ENCODE data around the gene TTPAL.
A peak's percentile ranks its signal among the peaks of the same experiment; 100 is the strongest.

The TTPAL gene

DNA sequence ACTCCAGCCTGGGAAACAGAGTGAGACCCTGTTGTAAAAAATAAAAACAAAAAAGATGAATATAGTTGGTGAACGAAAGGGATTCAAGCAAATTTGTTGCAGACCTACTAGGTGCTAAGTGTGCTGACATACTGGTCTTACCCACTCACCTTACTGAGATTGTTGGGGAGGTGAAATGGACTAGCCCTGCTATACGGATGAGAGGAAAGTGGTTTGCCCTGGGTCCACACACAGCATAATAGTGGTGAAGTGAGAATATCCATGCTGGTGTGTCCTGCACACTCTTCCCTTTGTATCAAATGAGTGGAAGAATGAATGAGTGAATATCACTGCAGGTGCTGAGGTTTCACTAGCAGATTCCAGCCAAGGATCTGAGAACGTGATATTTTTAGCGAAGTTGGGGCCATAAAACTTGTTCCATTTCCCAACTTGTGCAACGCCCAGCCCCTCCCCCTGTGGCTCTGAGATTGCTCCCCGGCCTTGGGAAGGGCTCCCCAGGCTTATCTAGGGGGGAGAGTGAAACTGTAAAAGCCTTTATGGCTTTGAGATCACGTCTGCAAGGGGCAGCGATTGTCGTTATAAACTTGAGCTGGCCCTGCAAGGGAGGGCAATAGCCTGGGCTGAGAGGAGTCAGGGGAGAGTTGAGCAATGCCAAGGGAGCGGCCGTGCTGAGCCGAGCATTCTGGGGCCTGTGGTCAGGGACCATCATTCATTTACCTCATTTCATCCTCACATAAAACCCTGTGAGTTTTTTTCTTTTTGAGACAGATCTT lies 33.2 kb upstream of the TTPAL start:
- DNase-seq = no peak

DNA sequence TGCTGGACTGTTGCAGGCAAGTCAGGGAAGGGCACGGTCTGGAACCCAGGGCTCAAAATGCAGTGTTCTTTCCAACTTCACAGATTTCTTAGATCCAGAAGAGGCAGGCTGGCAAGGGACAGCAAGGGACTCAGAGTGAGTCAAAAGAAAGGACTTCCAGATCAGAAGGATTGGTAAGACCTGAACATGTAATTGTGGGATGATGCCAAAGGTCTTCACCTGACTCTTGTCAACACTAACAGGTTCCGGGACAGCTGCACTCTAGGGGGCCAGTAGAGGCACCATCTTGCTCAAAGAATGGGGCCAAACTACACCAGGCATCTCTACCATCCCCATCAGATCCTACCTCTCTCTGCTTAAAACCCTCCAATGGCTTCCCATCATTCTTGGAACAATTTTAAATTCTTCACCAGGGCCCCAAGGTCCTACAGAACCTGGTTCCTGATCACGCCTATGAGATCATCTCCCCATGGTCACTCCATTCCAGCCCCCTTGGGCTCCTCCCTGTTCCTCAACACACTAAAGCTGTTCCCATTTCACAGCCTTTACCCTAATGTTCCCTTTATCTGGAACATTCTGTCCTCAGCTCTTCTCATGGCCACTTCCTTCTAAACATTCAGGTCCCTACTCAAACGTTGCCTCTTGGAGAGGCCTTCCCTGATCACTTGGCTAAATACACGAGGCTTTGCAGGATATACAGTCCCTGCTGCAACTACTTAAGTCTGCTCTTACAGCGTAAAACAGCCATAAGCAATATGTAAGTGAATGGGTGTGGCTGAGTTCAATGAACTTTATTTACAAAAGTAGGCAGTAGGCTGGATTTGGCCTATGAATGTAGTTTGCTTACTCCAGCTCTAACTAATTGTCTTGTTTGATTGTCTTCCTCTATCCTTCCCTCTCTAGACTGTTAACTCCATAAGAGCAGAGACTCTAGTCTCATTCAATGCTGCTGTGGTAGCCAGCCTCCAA lies 29.6 kb upstream of the TTPAL start:
- no peak for DNase-seq

DNA sequence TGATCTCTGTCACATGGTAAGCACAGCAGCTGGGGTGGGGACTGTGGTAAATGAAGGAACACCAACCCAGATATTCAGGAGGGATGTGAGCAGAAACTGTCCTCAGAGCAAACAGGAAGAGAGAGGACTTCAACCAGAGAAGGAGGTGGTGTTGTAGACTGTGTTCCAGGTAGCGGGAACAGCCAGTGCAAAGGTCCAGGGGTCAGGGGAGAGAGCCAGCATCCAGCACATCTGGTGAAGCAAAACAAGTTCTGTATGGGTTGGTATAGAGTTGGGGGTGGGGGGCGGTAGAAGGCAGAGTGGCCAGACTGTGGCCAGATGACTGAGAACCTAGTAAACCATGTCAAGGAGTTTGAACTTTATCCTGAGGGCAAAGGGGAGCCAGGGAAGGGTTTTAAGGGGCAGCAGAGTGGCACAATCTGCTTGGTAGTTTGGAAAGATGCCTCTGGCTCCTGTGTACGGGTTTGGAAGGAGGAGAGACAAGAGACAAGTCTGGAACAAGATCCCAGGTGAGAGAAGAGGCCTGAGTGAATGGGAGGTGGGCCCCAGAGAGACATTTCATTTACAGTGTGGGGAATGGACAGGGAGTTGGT lies 27.8 kb upstream of the TTPAL start:
- DNase-seq = no peak

DNA sequence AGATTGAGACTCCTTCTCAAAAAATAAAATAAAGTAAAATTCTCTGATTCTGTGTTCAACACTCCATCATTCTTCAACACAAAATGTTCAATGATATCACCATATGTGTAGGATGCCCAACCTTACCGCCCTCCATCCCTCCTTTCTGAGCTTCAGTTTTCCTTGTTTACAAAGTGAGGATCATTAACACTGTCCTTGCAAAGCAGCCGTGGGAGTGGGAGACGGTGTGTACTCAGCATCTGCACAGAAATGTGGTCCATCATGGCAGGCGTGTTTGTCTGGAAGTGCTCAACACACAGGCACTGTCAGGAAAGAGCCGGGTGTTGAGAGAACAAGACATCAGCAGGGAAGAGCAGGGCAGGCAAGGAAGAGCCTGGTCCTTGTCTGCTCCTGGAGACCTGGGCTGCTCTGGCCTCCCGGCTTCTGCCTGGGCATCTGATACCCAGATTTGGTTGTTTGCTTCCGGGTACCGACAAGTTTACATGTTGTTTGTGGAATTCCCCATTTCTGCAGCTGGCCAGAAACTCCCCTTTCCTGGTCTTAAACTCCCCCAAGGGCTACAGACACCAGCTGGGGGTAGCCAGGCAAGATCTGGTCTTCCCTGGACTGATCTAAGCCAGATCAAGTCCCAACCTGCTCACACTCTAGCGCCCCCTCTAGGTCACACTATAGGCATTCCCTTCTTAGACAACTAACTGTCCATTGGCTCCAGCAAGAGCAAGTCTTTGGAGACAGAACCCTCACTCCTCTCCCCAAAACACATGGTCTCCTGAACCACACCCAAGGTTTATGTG lies 26.7 kb upstream of the TTPAL start:
- DNase-seq = no peak

DNA sequence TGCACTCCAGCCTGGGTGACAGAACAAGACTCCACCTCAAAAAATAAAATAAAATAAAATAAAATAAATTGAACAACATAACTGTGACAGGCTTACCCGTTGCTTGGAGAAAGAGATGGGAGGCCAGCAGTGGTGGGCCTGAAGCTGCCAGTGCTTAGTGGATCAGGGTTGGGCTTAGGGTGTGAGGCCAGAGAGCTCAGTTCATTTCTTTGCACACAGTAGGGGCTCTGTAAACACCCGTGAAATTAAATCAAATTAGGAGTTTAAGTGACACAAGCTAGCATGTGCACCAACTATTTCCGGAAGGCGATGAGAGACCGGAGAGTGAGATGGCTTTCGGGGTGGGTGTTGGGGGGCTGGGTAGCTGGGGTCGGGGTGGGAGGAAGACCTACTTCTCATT lies 25.8 kb upstream of the TTPAL start:
- no peak for DNase-seq

DNA sequence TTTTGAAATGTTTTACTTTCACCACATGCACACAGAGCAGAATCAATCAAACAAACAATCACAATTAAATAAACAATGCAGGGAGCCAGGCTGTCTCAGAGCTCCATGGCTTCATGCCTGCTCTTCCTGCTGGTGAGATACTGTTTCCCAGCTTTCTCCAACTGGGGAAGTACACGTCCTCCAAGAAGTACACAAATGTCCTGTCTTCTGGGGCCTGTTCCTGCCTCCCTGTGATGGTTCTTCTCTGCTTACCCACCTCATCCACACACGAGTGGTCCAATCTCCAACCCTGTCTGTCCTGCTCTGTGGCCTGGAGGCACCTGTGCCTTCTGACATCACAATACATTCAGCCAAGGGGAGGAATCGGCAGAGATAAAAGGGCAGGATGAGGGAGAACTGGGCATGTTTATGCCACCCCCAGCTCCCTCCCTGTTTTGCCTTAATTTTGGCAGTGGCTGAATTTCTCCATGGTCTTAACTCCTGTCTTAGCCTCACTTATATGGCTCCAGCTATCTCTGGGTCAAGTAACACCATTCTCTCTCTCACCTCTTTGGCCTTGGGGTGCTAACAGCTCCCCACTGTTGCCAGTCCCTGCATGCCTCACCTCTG lies 25.3 kb upstream of the TTPAL start:
- no peak for DNase-seq

DNA sequence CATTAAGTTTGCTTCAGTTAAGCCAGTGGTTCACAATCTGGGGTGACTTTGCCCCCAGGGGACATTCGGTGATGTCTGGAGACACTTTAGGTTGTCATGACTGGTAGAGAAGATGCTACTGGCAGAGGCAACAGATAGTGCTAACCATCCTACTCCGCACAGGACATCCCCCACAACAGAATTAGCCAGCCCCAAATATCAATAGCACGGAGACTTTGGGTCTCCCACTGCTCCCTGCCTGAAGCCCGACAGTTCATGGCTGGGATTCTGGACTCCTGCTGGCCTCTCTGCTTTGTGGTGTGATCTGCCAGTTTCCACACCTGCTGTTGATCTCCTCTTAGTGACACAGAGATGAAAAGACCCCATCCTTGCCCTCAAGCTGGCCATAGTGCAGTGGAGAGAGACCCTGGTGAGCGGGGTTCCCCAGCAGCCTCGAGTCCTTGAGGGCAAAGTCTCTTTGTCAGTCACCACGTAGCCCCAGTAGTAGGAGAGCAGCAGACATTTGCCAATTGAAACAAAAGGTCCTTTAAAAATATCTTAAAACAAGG lies 24.7 kb upstream of the TTPAL start:
- no peak for DNase-seq

DNA sequence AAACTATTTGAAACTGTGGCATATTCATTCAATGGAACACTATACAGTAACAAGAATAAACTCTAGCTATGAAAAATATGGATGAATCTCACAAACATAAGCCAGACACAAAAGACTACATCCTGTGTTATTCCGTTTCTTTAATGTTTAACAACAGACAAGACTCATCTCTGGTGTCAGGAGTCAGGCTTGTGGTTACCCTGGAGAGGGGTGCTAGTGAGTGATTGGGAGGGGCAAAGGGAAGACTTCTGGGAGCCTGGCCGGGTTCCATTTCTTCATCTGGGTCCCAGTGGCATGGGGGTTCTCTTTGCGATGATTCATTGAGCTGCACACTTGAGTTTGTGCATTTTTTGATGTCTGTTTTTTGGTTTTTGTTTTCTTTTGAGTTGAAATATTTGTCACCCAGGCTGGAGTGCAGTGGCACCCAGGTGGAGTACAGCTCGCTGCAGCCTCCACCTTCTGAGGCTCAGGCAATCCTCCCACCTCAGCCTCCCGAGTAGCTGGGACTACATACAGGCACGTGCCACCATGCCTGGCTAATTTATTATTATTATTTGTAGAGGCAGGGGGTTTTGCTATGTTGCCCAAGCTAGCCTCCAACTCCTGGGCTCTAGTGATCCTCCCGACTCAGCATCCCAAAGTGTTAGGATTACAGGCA lies 21.2 kb upstream of the TTPAL start:
- no peak for DNase-seq

DNA sequence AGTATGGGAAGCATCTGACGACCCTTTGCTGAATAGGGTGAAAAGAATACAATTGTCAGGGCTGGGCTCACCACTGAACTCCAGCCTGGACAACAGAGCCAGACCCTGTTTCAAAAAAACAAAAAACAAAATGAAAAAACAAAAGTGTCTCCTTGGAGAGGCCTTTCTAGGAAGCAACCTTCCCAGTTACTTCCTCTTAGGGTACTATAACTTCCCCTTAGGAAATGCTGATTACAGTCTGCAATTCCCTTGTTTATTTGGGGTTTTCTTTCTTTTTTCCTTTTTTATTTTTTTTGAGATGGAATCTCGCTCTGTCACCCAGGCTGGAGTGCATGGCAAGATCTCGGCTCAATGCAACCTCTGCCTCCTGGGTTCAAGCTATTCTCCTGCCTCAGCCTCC lies 20.5 kb upstream of the TTPAL start:
- no peak for DNase-seq

DNA sequence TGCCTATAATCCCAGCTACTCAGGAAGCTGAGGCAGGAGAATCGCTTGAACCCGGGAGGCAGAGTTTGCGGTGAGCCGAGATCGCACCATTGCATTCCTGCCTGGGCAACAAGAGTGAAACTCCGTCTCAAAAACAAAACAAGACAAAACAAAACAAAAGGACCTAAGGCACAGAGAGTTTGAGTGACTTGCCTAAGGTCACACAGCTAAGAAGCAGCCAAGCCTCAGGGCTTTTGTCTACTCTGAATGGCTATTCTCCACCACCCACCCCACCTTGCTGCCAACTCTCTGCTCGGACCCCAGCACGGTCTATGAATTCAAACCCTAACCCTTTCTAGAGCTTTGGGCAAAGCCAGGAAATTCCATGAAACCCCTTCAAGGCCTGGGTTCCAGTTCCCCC lies 19.1 kb upstream of the TTPAL start:
- no peak for DNase-seq

DNA sequence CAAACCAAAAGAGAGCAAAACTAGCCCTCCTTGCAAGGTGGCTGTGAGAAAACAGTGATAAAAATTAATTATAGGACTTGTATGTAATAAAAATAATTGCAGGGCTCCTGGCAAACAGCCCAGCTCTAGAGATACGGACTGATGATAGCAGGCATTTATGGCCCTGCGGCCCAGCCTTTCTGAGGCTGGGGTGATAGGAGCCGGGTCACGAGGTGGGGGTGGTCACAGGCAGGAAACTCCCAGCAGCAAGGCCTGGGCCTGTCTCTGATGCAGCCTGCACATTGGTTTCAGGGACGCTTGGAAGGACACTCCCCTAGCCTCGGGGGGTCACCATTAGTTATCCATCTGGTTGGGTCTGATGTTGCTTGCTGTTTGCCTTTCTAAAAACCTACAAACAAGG lies 18.7 kb upstream of the TTPAL start:
- DNase-seq = no peak

DNA sequence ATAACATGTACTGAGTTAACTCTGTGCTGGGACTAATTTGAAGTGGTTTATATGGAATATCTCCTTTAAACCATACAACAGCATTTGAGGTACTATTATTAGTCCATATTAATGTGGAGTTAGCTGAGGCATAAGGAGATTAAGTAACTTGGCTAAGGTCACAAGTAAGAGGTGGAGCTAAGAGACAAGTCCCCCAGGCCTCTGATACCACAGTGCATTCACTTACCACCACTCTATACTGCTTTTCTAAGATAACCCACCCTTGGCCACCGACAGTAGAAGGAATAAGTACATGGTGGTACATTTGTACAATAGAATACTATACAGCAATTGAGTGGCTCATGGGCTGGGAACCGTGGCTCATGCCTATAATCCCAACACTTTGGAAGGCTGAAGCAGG lies 16.4 kb upstream of the TTPAL start:
- DNase-seq = no peak

DNA sequence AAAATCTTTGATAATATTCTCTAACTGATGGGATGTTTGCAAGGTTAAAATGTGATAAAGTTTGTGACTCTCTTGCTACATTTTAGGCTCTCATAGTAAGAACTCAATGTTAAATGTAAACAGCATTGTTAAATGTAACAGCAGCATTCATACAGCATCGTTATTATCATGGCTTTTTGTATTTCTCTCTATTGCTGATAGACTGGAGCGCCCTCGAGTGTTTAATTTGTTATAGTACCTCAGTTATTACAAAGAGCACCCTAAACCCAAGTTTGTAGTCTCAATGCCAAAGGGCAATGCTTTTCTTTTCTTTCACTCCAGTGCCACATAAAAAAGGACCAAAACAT lies 14.9 kb upstream of the TTPAL start:
- DNase-seq = peak; percentile 15

DNA sequence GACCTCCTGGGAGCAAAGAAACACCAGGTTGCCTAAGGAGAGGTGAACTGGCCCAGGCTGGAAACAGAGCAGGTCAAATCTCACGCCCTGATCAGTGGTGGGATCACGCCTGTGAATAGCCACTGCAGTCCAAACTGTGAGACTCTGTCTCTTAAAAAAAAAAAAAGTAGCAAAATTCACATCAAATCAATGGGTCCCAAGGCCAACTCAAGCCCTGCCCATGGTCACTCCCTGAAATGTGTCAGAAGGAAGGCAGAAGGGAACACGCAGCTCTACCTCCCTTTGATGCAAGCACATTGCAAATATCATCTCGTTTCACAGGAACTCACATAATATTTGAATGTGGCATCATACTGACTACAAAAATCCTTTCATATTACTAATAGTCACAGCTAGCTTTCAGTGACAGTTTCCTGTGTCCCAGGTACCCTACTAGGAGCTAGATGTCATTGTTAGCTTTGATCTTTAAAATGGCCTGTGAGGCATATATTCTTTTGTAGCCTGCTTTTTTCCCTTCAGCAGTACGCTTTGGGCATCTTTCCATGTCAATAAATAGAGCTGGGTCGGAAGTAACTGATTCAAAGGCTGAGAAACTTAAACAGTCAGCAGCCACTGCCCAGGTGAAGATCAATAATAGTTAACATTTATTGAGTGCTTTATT lies 14.4 kb upstream of the TTPAL start:
- DNase-seq = no peak

DNA sequence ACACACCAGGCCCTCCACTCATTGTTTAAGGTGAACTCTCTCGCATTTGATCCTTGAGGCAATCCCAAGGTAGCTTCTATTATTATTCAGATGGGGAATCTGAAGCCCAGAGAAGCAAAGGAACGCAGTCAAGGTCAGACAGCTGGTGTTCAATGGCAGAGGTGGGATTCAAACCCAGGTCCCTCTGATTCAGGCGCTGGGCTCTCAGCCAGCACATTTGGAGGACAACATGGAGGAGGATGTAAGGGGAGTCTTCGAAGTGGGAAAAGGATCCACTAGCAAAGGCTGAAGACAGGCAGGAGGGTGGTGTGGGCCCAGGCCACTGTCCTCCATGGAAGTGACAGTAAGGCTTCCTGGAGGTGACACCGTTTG lies 13.9 kb upstream of the TTPAL start:
- no peak for DNase-seq

DNA sequence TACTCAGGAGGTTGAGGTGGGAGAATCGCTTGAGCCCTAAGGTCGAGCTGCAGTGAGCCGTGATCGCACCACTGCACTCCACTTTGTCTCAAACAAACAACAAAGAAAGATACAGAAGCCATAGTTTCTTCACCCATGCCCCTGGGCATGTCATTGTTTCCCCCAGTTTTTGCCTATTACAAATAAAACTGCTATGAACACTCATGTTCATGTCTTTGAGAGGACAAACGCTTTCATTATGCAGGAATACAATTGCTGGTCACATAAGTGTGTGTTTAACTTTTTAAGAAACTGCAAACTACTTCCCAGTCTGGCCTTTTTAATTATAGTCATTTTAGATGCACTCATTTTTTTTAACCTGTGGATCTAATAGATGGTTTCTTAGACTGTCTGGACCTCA lies 12.2 kb upstream of the TTPAL start:
- no peak for DNase-seq

DNA sequence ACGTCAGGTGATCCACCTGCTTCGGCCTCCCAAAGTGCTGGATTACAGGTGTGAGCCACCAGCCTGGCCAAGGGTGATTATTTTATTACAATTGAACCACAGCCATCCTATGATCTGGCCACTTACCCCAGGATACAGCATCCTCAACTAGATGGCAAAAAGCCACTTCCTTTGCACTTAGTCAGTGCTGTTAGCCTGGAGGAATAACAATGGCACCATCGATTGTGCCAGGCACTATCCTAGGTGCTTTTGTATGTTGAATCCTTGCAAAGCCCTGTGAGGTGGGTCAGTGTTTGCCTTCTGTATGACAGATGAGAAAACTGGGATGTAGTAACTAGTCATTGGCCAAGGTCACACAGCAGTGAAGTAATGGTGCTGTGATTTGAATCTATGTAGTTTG lies 11.2 kb upstream of the TTPAL start:
- no peak for DNase-seq

DNA sequence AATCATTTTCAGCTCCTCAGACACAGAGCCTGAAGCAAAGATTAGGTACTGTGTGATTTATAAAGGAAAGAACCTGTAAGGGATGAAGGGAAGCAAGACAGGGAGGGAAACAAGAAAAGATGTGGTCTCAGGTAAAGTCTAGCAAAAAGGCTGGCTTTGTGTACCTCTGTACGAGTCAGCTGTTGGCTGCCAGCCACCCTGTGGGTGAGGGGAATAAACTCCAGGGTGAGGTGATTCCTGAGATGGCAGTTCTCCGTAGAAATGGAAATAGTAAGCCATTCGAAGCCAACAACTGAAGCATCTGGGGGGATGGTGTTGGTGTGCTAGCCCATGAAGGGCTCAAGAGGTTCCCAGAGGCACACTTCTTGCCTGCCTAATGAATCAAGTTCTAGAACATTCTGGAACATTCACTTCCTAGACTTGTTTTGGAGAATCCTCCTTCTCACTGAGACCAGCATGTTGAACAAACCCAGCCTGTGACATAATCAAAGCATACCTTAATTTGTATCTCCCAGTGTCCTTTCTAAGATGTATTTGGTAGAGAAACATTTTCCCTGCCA lies 10.6 kb upstream of the TTPAL start:
- no peak for DNase-seq

DNA sequence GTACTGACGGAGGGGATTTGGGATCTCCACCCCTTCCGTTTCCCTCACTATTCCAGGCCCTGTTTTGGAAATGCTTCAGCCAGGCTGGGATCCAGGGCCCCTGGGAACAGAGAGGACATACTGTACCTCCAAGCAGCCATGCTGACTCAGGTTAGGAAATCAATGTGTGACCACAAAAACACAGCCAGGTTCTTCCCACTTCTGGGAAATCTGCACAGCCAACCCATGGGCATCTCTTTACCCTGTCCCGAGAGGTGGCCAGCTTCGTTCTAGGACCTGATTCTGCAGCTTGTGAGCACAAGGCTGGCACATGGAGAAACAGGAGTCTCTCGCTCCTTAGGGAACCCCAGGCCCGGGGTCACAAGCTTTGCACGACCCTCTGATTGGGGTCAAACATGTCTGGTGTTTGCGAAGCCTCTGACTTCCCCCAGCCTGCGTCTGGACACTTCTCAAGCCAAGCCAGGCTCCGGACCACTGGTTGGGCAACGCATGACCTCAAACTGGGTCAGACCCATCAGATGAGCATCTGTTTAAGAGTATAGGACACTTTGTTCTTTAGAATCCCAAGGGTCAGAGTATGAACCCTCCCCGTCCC lies 8.3 kb upstream of the TTPAL start:
- DNase-seq = no peak

DNA sequence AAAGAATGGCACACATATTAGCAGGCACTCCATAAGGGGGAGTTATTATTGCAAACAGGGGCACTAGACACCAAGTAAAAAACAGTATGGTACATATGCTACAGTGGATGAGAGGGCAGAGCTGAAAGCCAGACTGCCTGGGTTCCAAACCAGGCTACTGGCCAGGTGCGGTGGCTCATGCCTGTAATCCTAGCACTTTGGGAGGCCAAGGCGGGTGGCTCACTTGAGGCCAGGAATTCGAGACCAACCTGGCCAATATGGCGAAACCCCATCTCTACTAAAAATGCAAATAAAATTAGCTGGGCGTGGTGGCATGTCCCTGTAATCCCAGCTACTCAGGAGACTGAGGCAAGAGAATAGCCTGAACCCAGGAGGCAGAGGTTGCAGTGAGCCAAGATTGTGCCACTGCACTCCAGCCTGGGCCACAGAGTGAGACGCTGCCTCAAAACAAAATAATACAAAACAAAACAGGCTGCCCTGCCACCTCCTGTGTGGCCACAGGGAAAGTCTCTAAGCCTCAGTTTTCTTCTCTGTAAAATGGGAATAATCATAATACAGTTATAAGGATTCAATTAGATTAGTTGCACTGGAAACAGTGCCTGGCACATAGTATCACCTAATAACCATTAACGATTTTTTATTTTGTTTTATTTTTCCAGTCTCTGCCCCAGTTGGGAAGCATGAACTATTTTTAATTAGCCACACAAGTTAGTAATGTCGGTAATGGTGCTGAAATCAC lies 7.5 kb upstream of the TTPAL start:
- DNase-seq = no peak
